ENCODE results near the gene OSTM1. TPM values are rescaled to one million over a fixed set of nuclear protein-coding genes. Genes with fewer than 3 reads are reported as not detected.
A peak's percentile ranks its signal among the peaks of the same experiment; 100 is the strongest.
"Not testable (repeated sequence)": the region's sequence is repeated elsewhere in the genome, so short reads cannot be mapped to it uniquely, and the experiment has no call there.

Gene OSTM1
- polyA plus RNA-seq, 1 donor (not counting 4 experiments of a cell fraction or from before 2014, with no cell fraction given): 71.3 TPM

DNA sequence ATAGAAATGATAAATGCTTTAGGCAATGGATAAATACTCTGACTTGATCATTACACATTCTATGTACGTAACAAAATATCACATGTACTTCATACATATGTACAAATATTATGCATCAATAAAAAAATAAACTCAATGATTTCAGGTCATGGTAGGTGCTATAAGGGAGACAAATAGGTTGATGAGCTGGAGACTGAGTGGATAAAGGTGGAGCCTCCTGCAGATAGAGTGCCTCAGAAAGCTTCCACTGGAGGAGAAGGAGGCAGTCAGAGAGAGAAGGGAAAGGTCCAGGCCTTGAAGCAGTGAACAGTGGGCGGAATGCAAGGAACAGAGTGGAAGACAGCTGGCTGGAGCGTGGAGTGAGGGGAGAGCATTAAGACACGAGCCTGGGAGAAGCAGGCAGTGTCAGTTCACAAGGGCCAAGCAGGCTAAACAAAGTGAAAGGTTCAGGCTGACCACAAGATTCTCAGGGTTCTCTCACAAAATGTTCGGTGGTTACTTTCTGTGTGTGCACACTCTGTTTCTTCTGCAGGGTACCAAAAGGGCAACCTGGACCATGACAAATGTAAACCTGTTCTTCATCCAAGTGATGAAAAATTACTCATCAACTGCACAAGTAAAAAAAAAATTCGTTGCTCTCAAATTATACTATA is 60.6 kb downstream of the OSTM1 start:
- H3K9ac ChIP-seq (ENCODE audit: control insufficient read depth, extremely low read depth, insufficient read depth, low read length): no peak overlapping the region
- FAIRE-seq: no peak
- no peaks in the 10 kb centered on the region for H3K9me1 ChIP-seq (ENCODE audit: control insufficient read depth, extremely low read depth, insufficient read depth, low read length)
- no peaks in the 10 kb centered on the region for H3K27me3 ChIP-seq (ENCODE audit: control insufficient read depth, extremely low read depth, insufficient read depth, low read length)
- H3K36me3 ChIP-seq (ENCODE audit: control insufficient read depth in 2 of 2, extremely low read depth in 1 of 2, insufficient read depth in 2 of 2, low read length in 2 of 2): no peaks in the 10 kb centered on the region
- dilution Hi-C loops (cut with MboI; ENCODE audit: extremely low pct_ligation_motif_present, low sequenced_read_pairs): no loop called here
- no peak overlapping the region for H2AFZ ChIP-seq (ENCODE audit: control insufficient read depth, low read length)
- no peak overlapping the region for H3K4me3 ChIP-seq (ENCODE audit: control insufficient read depth in 2 of 3, extremely low read depth in 1 of 3, insufficient read depth in 2 of 3, low read depth in 1 of 3, low read length in 3 of 3)
- no peaks in the 10 kb centered on the region for H3K9me3 ChIP-seq (ENCODE audit: control insufficient read depth, low read depth, low read length)
- peaks cover 4% of the 10 kb centered on the region for H3K4me1 ChIP-seq (ENCODE audit: control insufficient read depth, extremely low read depth, insufficient read depth, low read length)
- no peaks in the 10 kb centered on the region for H3K79me2 ChIP-seq (ENCODE audit: control insufficient read depth, insufficient read depth, low read length)
- DNase-seq (ENCODE audit: low read depth, low spot score): no peak
- H3K27ac ChIP-seq (ENCODE audit: control insufficient read depth, insufficient read depth, low read length): no peak overlapping the region
- H3K4me2 ChIP-seq (ENCODE audit: control insufficient read depth, extremely low read depth, insufficient read depth, low read depth, low read length): no peak overlapping the region
- H4K20me1 ChIP-seq (ENCODE audit: control insufficient read depth, extremely low read depth, insufficient read depth, low read length): no peaks in the 10 kb centered on the region
- no peak for TF ChIP-seq EZH2 (IDR thresholded peaks at IDR 0.05; ENCODE audit: low read length)
- TF ChIP-seq, protein P1, sequence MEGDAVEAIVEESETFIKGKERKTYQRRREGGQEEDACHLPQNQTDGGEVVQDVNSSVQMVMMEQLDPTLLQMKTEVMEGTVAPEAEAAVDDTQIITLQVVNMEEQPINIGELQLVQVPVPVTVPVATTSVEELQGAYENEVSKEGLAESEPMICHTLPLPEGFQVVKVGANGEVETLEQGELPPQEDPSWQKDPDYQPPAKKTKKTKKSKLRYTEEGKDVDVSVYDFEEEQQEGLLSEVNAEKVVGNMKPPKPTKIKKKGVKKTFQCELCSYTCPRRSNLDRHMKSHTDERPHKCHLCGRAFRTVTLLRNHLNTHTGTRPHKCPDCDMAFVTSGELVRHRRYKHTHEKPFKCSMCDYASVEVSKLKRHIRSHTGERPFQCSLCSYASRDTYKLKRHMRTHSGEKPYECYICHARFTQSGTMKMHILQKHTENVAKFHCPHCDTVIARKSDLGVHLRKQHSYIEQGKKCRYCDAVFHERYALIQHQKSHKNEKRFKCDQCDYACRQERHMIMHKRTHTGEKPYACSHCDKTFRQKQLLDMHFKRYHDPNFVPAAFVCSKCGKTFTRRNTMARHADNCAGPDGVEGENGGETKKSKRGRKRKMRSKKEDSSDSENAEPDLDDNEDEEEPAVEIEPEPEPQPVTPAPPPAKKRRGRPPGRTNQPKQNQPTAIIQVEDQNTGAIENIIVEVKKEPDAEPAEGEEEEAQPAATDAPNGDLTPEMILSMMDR (optimal IDR thresholded peaks at IDR 0.05 in 1 of 3, IDR thresholded peaks at IDR 0.05 in 1 of 3, conservative IDR thresholded peaks at IDR 0.05 in 1 of 3; ENCODE audit: extremely low read depth in 1 of 3, insufficient read depth in 2 of 3, low read length in 3 of 3): no peak

DNA sequence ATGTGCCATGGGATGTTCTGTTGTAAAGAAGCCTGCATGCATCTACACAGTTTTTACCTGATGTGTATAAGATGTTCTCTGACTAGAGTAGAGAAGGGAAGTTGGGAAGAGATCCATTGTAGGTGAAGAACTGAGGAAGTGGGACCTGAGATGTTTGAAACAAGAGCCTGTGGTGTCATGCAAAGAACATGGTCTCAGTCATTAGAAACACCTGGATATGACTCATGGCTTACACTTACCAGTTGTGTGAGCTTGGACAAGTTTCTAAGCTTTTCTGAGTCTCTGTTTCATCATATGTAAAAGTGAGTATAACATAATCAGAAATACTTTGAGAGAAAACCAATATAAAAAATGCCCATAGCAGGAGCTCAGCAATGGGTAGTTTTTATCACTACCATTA is 64.6 kb downstream of the OSTM1 start:
- Histone ChIP-seq H3K9me3 (ENCODE audit: control insufficient read depth, low read depth, low read length) (no peaks in the 10 kb centered on the region), H3K27me3 (ENCODE audit: control insufficient read depth, extremely low read depth, insufficient read depth, low read length) (no peaks in the 10 kb centered on the region), H3K4me3 (ENCODE audit: control insufficient read depth in 2 of 3, extremely low read depth in 1 of 3, insufficient read depth in 2 of 3, low read depth in 1 of 3, low read length in 3 of 3) (no peak overlapping the region), H3K9ac (ENCODE audit: control insufficient read depth, extremely low read depth, insufficient read depth, low read length) (no peak overlapping the region), H3K4me2 (ENCODE audit: control insufficient read depth, extremely low read depth, insufficient read depth, low read depth, low read length) (peak overlapping the region; percentile 31), H3K27ac (ENCODE audit: control insufficient read depth, insufficient read depth, low read length) (peak overlapping the region; percentile 63), H2AFZ (ENCODE audit: control insufficient read depth, low read length) (no peak overlapping the region), H4K20me1 (ENCODE audit: control insufficient read depth, extremely low read depth, insufficient read depth, low read length) (no peaks in the 10 kb centered on the region), H3K9me1 (ENCODE audit: control insufficient read depth, extremely low read depth, insufficient read depth, low read length) (no peaks in the 10 kb centered on the region), H3K36me3 (ENCODE audit: control insufficient read depth in 2 of 2, extremely low read depth in 1 of 2, insufficient read depth in 2 of 2, low read length in 2 of 2) (no peaks in the 10 kb centered on the region), H3K4me1 (ENCODE audit: control insufficient read depth, extremely low read depth, insufficient read depth, low read length) (peaks cover 4% of the 10 kb centered on the region), H3K79me2 (ENCODE audit: control insufficient read depth, insufficient read depth, low read length) (no peaks in the 10 kb centered on the region)
- TF ChIP-seq, protein P1 (optimal IDR thresholded peaks at IDR 0.05 in 1 of 3, IDR thresholded peaks at IDR 0.05 in 1 of 3, conservative IDR thresholded peaks at IDR 0.05 in 1 of 3; ENCODE audit: extremely low read depth in 1 of 3, insufficient read depth in 2 of 3, low read length in 3 of 3): no peak
- TF ChIP-seq EZH2 (IDR thresholded peaks at IDR 0.05; ENCODE audit: low read length): no peak
- FAIRE-seq: peak; percentile 88
- dilution Hi-C loops (cut with MboI; ENCODE audit: extremely low pct_ligation_motif_present, low sequenced_read_pairs): no loop called here
- DNase-seq (ENCODE audit: low read depth, low spot score): peak; percentile 84

DNA sequence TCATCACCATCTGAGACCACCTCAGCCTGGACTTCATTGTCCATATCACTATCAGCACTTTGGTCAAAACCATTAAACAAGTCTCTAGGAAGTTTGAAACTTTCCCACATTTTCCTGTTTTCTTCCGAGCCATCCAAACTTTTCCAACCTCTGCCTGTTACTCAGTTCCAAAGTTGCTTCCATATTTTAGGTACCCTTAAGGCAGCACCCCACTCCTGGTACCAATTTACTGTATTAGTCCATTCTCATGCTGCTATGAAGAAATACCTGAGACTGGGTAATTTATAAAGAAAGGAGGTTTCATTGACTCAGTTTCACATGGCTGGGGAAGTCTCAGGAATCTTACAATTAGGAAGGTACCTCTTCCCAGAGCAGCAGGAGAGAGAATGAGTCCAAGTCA is 65.3 kb downstream of the OSTM1 start:
- H3K79me2 ChIP-seq (ENCODE audit: control insufficient read depth, insufficient read depth, low read length); H3K9me3 ChIP-seq (ENCODE audit: control insufficient read depth, low read depth, low read length); H3K36me3 ChIP-seq (ENCODE audit: control insufficient read depth in 2 of 2, extremely low read depth in 1 of 2, insufficient read depth in 2 of 2, low read length in 2 of 2); H4K20me1 ChIP-seq (ENCODE audit: control insufficient read depth, extremely low read depth, insufficient read depth, low read length); DNase-seq (ENCODE audit: low read depth, low spot score); H3K9me1 ChIP-seq (ENCODE audit: control insufficient read depth, extremely low read depth, insufficient read depth, low read length); FAIRE-seq; H3K27ac ChIP-seq (ENCODE audit: control insufficient read depth, insufficient read depth, low read length); H3K27me3 ChIP-seq (ENCODE audit: control insufficient read depth, extremely low read depth, insufficient read depth, low read length); dilution Hi-C loops (cut with MboI; ENCODE audit: extremely low pct_ligation_motif_present, low sequenced_read_pairs); H3K9ac ChIP-seq (ENCODE audit: control insufficient read depth, extremely low read depth, insufficient read depth, low read length); H2AFZ ChIP-seq (ENCODE audit: control insufficient read depth, low read length); H3K4me1 ChIP-seq (ENCODE audit: control insufficient read depth, extremely low read depth, insufficient read depth, low read length); H3K4me3 ChIP-seq (ENCODE audit: control insufficient read depth in 2 of 3, extremely low read depth in 1 of 3, insufficient read depth in 2 of 3, low read depth in 1 of 3, low read length in 3 of 3); H3K4me2 ChIP-seq (ENCODE audit: control insufficient read depth, extremely low read depth, insufficient read depth, low read depth, low read length): not testable (repeated sequence)

Measured in keratinocyte (primary cell).